ENCODE measurements around the gene NUP98.
"Not testable (repeated sequence)": the region's sequence is repeated elsewhere in the genome, so short reads cannot be mapped to it uniquely, and the experiment has no call there.

NUP98 gene

DNA sequence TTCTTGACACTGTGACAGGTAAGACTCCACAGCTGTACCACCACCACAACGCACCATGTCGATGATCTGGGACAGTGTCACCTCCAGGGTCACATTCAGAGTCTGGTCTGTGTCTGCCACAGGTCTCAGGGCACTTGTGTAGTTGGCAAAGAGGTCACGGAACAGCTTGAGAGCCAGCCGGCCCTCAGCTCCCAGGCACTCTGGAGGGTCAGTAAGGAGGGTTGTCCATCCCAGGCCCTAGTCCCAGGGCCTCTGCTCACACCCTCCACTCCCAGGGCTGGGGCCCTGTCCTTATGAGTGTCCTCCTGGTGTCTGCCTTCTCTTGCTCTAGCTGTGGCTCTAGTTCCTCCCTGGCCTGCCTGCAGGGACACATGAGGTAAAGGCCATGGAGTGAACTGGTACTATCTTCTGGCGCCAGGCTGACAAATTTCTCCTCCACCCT, 127.6 kb downstream of the NUP98 start:
- no peak for DNase-seq (ENCODE audit: low spot score)

DNA sequence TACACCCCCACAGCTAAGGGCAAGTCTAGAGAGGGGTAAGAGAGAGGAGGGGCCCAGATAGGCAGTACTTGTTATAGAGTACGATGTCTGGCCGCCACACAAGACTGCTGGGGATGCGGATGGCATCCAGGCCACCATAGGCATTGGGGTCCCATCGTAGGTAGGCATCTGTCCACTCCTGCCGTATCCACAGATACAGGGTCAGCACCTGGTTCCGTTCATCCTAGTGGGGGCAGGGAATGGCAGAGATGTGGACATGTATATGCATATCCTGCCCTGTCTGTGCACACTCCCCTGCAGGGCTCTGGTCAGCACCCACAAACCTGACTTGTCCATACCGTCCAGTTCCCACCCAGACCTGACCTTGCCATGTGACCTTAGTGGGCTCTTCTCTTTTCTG, 128.2 kb downstream of the NUP98 start:
- no peak for DNase-seq (ENCODE audit: low spot score)

DNA sequence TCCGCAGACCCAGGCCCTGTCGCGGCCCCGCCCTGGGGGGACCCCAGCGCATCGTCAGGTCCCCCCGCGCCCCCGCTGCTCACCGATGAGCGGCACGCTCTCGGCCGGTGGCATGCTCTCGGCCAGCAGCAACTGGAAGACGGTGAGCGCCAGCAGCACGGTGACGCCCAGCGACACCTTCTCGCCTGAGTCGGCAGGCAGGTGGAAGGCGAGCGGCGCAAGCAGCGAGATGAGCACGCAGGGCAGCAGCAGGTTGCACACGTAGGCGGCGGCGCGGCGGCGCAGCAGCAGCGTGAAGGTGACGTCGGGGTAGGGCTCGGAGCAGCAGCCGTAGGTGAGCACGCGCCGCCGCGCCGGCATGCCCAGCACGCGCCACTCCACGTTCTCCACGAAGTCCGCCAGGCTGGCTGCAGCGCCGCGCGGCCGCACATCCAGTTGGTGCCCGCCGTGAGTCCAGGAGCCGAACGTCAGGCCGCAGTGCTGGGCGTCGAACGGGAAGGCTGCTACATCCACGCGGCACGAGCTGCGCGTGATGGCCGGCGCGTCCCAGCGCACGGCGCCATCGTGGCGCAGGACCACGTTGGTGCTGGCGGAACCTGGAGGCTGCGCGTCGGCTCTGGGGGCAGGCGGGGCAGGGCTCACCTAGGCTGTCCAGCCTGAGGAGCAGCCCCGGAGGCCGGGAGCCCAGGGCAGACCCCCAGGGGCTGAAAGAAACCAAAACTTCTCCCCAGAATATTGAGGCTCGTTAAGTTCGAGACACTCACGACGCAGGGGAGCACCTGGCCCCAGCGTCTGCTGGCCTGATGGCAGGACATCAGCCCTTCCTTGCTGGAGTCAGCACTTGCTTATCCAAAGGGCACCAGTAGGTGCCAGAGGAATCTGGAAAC, 130.0 kb downstream of the NUP98 start:
- no peak for DNase-seq (ENCODE audit: low spot score)

DNA sequence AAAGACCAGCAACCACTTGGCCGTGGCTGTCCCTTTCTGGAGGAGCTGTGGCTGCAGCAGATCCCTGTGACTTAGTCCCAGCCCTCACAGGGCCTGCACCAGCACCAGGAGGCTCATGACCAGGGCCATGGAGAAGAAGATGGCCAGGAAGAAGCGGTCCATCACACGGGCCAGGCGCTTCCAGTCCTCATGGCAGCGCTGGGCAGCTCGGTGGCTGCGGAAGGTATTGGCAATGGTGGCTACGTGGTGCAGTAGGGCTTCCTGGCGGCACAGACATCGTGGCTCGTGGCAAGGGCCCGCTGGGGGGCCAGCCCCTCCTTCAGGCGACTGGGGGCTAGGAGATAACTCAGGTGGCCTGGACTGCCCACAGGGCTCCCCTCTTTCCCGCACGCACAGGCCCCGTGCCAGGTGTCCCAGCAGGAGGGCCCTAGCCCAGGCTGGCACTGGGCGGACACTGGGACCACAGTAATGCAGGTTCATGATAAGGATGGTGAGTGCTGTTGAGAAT, 131.3 kb downstream of the NUP98 start:
- DNase-seq (ENCODE audit: low spot score) = no peak

DNA sequence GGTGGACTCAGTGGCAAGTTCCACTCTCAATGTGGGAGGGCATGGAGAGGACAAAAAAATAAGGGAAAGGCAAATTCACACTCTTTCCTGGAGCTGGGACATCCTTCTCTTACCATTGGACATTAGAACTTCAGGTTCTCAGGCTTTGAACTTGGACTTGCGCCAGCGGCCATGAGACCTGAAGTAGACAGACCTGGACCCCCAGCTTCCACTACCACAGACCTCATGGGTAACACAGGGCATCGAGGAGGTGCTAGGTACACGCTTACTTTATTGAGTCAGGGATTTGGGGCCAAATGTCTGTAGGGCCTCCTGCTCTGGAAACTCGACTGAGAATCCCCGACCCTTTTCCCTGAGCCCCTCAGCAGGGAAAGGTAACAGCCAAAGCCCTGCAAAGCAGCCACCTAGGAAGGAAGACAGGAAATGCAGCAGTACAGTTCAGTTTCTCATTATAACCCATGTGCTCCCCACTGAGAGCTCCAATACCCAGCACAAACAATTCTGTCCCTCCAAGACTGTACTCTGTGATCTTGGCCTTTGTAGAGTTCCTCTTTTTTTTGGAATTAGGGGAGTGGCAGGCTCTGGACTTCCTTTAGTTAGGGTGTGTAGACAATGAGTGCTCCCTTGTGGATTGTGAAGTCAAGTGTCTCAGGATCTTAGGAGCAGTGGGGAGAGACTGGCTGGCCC, 131.9 kb downstream of the NUP98 start:
- DNase-seq (ENCODE audit: low spot score) = no peak

DNA sequence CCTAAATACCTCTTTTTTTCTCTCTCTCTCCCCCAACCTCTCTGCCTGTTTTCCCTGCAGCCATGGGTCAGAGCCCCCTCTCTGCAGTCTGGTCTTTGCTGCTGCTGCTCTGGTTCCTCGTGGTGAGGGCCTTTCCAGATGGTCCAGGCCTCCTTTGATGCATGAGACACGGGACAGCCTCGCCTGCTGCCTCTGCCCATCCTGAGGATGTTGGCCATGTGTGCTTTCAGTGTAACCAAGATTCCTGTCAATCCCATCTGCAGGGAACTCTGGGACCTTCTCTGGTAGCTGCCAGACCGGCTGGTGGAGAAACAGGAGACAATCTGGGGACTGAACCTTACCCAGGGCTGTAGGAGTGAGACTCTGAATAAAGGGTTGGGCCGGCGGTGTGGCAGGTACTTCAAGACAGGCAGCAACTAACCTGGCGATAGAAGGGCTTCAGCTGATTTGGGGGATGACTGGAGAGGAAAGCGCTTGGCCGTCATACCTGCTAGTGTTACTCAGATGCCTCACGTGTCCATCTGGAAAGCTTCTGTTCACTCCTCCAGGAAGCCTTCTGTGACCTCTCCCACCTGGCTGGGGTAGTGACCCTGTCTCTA, 133.2 kb downstream of the NUP98 start:
- no peak for DNase-seq (ENCODE audit: low spot score)

DNA sequence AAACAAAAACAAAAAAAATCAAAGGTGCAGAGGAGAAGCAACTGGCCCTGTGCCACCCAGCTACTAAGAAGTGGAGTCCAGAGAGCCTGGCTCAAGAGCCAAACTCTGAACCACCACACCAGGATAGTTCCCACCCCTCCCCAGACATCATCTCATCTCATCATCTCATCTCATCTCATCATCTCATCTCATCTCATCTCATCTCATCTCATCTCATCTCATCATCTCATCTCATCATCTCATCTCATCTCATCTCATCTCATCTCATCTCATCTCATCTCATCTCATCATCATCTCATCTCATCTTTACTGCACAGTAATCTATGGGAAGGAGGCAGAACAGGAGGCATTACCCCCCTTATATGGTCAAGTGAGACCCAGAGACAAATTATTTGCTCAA, 134.5 kb downstream of the NUP98 start:
- DNase-seq (ENCODE audit: low spot score) = no peak

DNA sequence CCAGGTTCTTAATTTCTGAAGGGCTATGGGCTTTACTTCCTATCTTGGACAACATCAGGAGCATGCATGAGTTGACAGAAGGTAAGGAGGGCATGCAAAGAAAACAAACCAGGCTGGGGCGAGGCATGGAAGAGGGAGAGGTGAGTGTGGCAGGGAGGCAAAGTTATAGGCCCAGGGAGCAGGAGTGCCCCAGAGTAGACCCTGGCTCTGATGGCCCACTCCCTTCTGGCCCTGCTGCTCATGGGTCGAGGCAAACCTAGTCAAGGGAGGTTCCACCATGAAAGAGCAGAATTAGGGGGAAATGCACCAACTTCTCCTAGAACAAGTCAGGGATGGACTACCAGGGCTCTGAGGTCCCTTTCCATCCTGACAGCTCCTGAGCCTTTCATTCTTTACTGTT, 136.4 kb downstream of the NUP98 start:
- DNase-seq (ENCODE audit: low spot score) = no peak

DNA sequence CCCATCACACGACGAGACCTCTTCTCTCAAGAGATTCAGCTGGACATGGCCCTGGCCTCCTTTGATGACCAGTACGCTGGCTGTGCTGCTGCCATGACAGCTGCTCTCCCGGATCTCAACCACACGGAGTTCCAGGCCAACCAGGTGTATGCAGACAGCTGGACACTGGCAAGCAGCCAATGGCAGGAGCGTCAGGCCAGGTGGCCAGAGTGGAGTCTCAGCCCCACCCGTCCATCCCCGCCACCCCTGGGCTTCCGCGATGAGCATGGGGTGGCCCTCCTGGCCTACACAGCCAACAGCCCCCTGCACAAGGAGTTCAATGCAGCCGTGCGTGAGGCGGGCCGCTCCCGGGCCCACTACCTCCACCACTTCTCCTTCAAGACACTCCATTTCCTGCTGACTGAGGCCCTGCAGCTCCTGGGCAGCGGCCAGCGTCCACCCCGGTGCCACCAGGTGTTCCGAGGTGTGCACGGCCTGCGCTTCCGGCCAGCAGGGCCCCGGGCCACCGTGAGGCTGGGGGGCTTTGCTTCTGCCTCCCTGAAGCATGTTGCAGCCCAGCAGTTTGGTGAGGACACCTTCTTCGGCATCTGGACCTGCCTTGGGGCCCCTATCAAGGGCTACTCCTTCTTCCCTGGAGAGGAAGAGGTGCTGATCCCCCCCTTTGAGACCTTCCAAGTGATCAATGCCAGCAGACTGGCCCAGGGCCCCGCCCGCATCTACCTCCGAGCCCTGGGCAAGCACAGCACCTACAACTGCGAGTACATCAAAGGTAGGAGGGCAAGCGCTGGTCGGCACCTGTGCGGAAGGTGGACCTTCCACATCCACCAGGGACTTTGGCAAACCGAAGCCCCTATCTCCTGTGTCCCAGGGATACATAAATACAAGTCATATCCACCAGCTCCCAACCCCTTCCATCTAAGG, 137.5 kb downstream of the NUP98 start:
- DNase-seq (ENCODE audit: low spot score) = no peak

DNA sequence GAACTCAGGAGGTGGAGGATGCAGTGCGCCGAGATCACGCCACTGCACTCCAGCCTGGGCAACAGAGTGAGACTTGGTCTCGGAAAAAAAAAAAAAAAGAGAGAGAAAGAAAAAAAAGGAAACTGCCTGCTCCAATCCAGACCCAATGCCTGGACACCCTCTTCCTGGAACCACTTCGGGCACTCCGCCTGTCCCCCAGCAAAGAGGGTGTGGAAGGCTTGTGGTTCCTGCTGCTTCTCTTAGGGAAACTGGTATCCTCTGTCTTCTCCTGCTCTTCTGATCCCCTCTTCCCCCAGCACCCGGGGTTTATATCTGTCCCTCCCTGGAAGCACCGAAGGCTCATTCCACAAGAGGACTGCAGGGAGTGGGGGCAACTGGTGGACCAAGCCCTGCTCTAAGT, 139.1 kb downstream of the NUP98 start:
- DNase-seq (ENCODE audit: low spot score) = no peak

DNA sequence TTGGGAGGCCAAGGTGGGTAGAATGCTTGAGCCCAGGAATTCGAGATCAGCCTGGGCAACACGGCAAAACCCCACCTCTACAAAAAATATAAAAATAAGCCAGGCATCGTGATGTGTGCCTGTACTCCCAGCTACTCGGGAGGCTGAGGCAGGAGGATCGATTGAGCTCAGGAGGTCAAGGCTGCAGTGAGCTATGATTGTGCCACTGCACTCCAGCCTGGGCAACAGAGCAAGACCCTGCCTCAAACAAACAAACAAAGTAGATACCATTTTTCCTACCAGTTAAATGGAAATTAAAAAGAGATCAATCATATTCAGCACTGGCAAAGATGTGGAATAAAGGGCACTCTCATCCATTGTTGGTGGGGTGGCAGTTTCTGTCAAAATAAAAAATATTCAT, 140.0 kb downstream of the NUP98 start:
- DNase-seq (ENCODE audit: low spot score) = not testable (repeated sequence)

DNA sequence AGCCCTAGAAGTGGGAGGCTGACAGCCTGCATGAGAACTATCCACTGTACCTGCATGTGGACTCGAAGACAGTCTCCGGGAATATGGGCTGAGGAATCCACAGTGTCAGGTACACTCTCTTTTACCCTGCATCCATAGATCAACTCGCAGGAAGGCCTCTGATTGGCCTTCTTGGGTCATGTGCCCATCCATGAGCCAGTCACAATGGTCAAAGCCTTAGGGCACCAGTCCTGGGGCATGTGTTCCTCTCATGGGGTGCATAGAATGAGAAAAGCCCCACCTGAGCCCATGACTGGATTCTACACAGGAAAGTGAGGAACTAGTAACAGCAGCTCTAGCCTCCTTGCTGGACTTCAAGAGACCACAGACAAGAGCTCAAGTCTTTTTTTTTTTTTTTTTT, 141.8 kb downstream of the NUP98 start:
- no peak for DNase-seq (ENCODE audit: low spot score)

DNA sequence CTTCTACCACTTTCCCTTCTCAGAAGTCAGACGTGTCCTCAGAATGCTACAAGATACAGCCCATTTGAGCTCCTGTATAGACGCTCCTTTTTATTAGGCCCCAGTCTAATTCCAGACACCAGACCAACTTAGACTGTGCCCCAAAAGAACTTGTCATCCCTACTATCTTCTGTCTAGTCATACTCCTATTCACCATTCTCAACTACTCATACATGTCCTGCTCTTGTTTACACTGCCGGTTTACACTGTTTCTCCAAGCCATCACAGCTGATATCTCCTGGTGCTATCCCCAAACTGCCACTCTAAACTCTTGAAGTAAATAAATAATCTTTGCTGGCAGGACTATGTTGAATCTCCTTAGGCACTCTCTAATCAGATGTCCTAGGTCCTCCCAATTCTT, 144.8 kb downstream of the NUP98 start:
- DNase-seq (ENCODE audit: low spot score) = not testable (repeated sequence)

DNA sequence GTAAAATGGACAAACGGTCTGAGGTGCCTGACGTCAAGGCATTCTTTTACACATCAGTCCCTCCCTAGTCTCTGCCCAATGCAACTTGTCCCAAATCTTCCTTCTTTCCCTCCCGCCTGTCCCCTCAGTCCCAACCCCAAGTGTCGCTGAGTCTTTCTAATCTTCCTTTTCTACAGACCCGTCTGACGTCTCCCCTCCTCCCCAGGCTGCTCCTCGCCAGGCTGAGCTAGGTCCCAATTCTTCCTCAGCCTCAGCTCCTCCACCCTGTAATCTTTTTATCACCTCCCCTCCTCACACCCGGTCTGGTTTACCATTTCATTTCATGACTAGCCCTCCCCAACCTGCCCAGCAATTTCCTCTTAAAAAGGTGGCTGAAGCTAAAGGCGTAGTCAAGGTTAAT, 148.0 kb downstream of the NUP98 start:
- DNase-seq (ENCODE audit: low spot score) = not testable (repeated sequence)

DNA sequence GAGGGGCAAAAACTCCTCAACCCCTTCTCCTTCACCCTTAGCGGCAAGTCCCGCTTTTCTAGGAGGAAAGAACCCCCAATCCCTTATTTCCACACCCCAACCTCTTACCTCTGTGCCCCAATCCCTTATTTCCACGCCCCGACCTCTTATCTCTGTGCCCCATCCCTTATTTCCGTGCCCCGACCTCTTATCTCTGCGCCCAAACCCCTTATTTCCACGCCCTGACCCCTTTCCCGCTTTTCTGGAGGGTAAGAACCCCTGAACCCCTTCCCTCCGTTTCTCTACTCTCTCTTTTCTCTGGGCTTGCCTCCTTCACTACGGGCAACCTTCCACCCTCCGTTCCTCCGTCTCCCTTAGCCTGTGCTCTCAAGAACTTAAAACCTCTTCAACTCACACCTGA, 148.5 kb downstream of the NUP98 start:
- DNase-seq (ENCODE audit: low spot score) = not testable (repeated sequence)

DNA sequence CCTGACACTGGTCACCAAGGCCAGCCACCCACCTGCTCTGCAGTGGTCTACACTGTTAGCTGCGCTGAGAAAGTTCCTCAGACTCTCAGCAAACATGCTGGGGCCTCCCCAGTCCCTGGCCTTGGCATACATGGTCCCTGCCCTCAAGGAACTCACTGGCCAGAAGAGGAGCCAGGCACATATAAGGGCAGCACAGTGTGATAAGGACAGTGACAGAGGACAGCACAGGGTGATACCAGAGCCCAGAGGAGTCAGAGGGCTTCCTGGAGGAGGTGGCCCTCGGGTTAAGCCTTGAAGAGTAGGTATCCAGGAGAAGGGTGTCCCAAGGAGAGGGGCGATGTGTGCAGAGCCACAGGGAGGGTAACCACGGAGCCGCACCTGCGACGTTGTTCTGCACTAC, 151.8 kb downstream of the NUP98 start:
- DNase-seq (ENCODE audit: low spot score) = no peak

DNA sequence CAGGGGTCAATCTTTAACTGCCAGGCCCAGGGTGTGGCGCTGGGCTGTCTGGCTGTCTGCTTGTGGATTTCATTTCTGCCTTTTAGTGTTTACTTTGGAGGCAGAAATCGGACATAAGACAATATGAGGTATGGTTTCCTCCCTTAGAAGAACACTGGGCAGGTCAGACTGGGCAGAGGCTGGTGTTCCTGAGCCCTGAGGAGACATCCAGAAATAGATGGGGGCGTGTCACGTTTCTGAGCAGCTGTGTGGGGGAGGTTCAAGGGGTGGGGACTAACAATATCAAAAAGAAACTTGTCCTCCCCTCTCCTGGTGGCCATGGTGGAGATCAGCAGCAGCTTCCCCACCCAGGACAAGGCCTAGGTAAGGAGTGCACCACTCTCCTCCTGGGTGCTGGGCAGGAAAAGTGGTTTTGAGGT, 152.5 kb downstream of the NUP98 start, which contains the start of gene ART1:
Gene ART1, plus strand, starts transcription at position 312 of the 419 bp plus-strand sequence. CDS start 14,086 bp downstream, outside the sequence.
- peak; percentile 1 for DNase-seq (ENCODE audit: low spot score)

DNA sequence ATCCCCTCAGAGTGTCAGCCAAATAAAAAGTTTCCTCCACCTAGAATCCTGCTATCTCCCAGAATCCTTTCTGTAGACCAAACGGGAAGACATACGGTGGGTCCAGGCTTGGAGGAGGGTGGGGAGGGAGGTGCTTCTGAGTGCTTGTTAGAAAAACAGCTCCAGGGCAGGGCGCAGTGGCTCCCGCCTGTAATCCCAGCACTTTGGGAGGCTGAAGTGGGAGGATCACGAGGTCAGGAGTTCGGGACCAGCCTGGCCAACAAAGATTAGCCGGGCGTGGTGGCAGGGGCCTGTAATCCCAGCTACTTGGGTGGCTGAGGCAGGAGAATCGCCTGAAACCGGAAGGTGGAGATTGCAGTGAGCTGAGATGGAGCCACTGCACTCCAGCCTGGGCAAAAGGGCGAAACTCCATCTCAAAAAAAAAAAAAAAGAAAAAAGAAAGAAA, 154.2 kb downstream of the NUP98 start:
- DNase-seq (ENCODE audit: low spot score) = not testable (repeated sequence)

DNA sequence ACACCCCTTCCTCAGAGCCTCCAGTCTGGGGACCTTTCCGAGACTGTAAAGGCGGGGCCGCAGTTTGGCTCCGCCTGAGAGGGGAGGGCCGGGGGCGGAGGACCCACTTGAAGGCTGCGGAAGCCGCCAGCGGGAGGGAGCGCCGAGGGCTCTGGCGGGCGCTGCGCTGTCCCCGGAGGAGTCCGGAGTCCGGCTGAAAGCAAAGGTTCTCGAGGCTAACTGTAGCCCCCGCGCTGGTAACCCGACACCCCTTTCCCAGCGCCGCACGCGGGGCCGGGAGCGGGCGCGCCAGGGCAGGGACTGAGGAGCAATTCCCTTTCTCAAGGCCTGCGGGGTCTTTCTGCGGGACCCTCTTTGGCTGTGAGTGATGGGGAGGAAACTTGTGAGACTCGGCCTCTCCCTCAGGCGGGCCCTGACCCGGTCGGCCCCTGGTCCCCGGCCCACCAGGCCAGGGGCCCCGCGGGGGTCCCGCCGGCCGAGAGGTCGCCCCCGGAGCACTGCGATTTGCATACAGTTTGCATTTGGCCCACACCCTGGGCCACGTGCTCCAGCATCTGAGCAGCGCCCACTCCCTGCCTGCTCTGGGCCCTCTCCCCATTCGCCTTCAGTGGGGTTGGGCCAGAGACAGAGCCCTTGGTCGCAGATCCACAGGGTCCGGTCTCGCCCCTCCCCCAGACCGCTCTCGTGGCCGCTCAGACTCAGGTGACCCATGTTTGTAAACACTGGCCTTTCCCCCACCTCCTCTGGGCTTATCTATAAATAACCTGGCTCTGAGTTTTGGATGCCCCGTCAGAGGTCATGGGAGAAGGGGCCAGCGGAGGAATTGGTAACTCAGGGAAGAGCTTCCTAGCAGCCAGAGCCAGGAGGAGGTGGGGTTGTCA, 155.0 kb downstream of the NUP98 start:
- DNase-seq (ENCODE audit: low spot score) = peak; percentile 81

DNA sequence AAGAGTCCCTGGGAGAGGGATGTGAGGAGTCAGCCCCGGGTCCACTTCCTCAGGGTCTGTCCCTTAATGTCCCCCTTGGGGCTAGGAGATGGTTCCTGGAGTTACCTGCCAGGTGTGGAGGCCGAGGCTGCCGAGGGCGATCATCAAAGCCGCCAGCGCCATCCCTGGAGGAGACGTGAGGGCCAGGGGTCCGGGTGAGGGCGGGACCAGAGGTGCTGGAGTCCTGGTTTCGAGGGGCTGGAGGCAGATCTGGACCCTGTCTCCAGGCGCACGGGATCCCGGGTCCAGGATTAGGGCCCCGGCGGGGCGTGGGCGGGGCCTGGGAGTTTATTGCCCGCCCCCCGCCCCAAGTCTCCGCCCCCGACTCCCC, 155.7 kb downstream of the NUP98 start, which contains the start of gene ART5:
Gene ART5, minus strand, starts transcription at position 292 of the 370 bp plus-strand sequence. Its CDS starts 130 bp downstream, at position 162.
- no peak for DNase-seq (ENCODE audit: low spot score)
